ENCODE data around the gene KRT36. TPM values are rescaled to one million over a fixed set of nuclear protein-coding genes. Genes with fewer than 3 reads are reported as not detected.

Gene KRT36
- total RNA-seq, 2 donors from 2014 or later, result not detected

DNA sequence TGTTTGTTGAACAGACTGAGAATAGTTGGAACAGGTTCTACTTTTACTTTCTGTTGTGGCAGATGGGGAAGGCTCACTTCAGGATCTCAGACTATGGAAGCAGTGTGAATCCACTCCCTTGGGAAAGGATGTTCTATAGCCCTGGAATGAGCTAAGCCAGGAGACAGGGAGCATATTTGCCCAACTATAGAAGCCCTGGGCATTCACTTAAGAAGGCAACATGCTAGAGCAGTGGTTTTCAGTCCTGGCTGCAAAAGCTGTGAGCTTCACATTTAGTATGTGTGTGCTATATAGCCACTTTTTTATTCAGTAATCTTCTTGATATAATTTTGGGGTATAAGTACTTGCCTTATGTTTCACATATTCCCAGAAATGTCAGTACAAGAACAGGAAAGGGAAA lies 21.4 kb downstream of the KRT36 start:
- peaks cover 9% of the 10 kb centered on the region for H3K9me3 Mint-ChIP-seq
- no peak overlapping the region for H3K4me3 ChIP-seq (ENCODE audit: low read length)
- H3K4me1 ChIP-seq (ENCODE audit: control insufficient read depth, insufficient read depth, low read length), result no peaks in the 10 kb centered on the region
- H3K9me3 ChIP-seq (ENCODE audit: control insufficient read depth, low read length), result peaks cover 11% of the 10 kb centered on the region
- H3K27ac ChIP-seq (ENCODE audit: low read depth, low read length), result no peak overlapping the region
- H3K36me3 Mint-ChIP-seq (ENCODE audit: low read depth), result no peaks in the 10 kb centered on the region
- no peak for DNase-seq
- no peaks in the 10 kb centered on the region for H3K27me3 ChIP-seq (ENCODE audit: control insufficient read depth, insufficient read depth, low read length, poor library complexity, severe bottlenecking)
- no peak overlapping the region for H3K4me3 Mint-ChIP-seq
- TF ChIP-seq, protein P1, sequence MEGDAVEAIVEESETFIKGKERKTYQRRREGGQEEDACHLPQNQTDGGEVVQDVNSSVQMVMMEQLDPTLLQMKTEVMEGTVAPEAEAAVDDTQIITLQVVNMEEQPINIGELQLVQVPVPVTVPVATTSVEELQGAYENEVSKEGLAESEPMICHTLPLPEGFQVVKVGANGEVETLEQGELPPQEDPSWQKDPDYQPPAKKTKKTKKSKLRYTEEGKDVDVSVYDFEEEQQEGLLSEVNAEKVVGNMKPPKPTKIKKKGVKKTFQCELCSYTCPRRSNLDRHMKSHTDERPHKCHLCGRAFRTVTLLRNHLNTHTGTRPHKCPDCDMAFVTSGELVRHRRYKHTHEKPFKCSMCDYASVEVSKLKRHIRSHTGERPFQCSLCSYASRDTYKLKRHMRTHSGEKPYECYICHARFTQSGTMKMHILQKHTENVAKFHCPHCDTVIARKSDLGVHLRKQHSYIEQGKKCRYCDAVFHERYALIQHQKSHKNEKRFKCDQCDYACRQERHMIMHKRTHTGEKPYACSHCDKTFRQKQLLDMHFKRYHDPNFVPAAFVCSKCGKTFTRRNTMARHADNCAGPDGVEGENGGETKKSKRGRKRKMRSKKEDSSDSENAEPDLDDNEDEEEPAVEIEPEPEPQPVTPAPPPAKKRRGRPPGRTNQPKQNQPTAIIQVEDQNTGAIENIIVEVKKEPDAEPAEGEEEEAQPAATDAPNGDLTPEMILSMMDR (conservative IDR thresholded peaks at IDR 0.05), result no peak
- no peak overlapping the region for H3K27ac Mint-ChIP-seq
- no peaks in the 10 kb centered on the region for H3K36me3 ChIP-seq (ENCODE audit: control insufficient read depth, insufficient read depth, low read length)
- H3K4me1 Mint-ChIP-seq, result no peaks in the 10 kb centered on the region
- no peak overlapping the region for H3K9ac ChIP-seq (ENCODE audit: extremely low read depth, low read length, poor library complexity, severe bottlenecking)
- H3K27me3 Mint-ChIP-seq (ENCODE audit: insufficient read depth), result peaks cover 6% of the 10 kb centered on the region

DNA sequence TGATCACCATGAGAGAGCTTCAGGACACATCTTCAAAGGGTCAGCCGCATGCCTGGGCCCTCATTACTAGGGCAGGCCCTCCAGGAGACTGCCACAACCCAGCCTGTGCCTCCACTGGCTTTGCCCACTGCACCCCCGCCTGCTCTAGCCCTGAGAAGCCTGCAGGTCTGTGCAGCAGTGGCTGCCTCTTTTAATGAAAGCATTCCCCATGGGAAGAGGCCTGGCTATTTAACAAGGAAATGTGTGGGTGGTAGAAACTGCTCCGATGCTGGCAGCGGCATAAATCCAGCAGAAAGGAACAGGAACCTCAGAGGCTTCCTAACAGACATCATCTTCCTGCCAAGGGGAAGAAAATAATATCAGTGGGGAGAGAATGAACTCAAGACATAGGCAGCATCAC lies 22.1 kb downstream of the KRT36 start:
- H3K27me3 Mint-ChIP-seq (ENCODE audit: insufficient read depth), result peaks cover 3% of the 10 kb centered on the region
- TF ChIP-seq, protein P1 (conservative IDR thresholded peaks at IDR 0.05), result no peak
- Histone ChIP-seq H3K36me3 (ENCODE audit: control insufficient read depth, insufficient read depth, low read length) (no peaks in the 10 kb centered on the region), H3K27ac (ENCODE audit: low read depth, low read length) (no peak overlapping the region), H3K27me3 (ENCODE audit: control insufficient read depth, insufficient read depth, low read length, poor library complexity, severe bottlenecking) (no peaks in the 10 kb centered on the region), H3K9me3 (ENCODE audit: control insufficient read depth, low read length) (peaks cover 11% of the 10 kb centered on the region), H3K4me3 (ENCODE audit: low read length) (no peak overlapping the region), H3K4me1 (ENCODE audit: control insufficient read depth, insufficient read depth, low read length) (no peaks in the 10 kb centered on the region), H3K9ac (ENCODE audit: extremely low read depth, low read length, poor library complexity, severe bottlenecking) (no peak overlapping the region)
- peaks cover 6% of the 10 kb centered on the region for H3K9me3 Mint-ChIP-seq
- no peak for DNase-seq
- WGBS, 2 experiments (ENCODE audit: insufficient coverage in 1 of 2, insufficient read length in 1 of 2), result 88 to 89% methylated on average over 4 of the region's 4 CpGs
- no peaks in the 10 kb centered on the region for H3K4me1 Mint-ChIP-seq
- no peak overlapping the region for H3K4me3 Mint-ChIP-seq
- no peaks in the 10 kb centered on the region for H3K36me3 Mint-ChIP-seq (ENCODE audit: low read depth)
- no peak overlapping the region for H3K27ac Mint-ChIP-seq

DNA sequence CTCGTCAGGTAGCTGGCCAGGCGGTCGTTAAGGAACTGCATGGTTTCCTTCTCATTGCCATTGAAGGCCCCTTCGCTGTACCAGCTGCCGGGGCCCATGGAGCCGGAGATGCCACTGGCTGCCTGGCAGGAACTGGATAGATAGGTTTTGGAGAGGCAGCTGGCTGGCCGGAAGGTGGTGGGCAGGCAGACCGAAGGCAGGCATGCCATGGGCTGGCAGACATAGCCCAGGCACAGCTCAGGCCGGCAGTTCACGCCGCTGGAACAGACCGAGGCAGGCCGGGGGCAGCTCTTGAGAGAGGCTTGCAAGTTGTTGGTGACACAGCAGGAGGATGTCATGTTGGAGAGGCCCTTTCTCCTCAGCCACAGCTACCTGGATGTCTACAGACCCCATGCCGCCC lies 22.7 kb downstream of the KRT36 start, which contains the start of gene KRT32:
Gene KRT32 (minus strand): TSS at position 399 of the 400 bp plus-strand sequence. CDS start 61 bp downstream, at position 338.
- Histone ChIP-seq H3K36me3 (ENCODE audit: control insufficient read depth, insufficient read depth, low read length) (no peaks in the 10 kb centered on the region), H3K27ac (ENCODE audit: low read depth, low read length) (no peak within 1 kb of the TSS), H3K4me3 (ENCODE audit: low read length) (no peak within 1 kb of the TSS), H3K27me3 (ENCODE audit: control insufficient read depth, insufficient read depth, low read length, poor library complexity, severe bottlenecking) (no peaks in the 10 kb centered on the region), H3K9me3 (ENCODE audit: control insufficient read depth, low read length) (peaks cover 8% of the 10 kb centered on the region), H3K4me1 (ENCODE audit: control insufficient read depth, insufficient read depth, low read length) (no peaks in the 10 kb centered on the region), H3K9ac (ENCODE audit: extremely low read depth, low read length, poor library complexity, severe bottlenecking) (no peak within 1 kb of the TSS)
- DNase-seq, result no peak
- 90 to 93% methylated on average over 5 to 14 of the region's 14 CpGs for WGBS, 2 experiments (ENCODE audit: insufficient coverage in 1 of 2, insufficient read length in 1 of 2)
- TF ChIP-seq, protein P1 (conservative IDR thresholded peaks at IDR 0.05), result no peak
- peaks cover 3% of the 10 kb centered on the region for H3K9me3 Mint-ChIP-seq
- no peaks in the 10 kb centered on the region for H3K36me3 Mint-ChIP-seq (ENCODE audit: low read depth)
- H3K4me1 Mint-ChIP-seq, result no peaks in the 10 kb centered on the region
- H3K4me3 Mint-ChIP-seq, result no peak within 1 kb of the TSS
- peaks cover 1% of the 10 kb centered on the region for H3K27me3 Mint-ChIP-seq (ENCODE audit: insufficient read depth)
- H3K27ac Mint-ChIP-seq, result no peak within 1 kb of the TSS

All from endodermal cell (in vitro differentiated cells).